NT2/D1 (cell line): ENCODE results near the gene RPTOR.

ENCODE experiments used
- SUZ12 ChIP-seq: IDR thresholded peaks from 2 replicates; pipeline ENCODE4 v1.6.1; 2011; ENCODE audit not compliant: insufficient read length, insufficient read depth; ENCODE audit errors: extremely low read depth
- YY1 ChIP-seq: IDR thresholded peaks from 2 replicates; pipeline ENCODE4 v1.6.1; 2011; ENCODE audit not compliant: insufficient read length, insufficient read depth
- ZNF274 ChIP-seq: IDR thresholded peaks from 2 replicates; pipeline ENCODE4 v1.6.1; 2011; ENCODE audit warnings: mild to moderate bottlenecking, low read depth, low read length

DNA sequence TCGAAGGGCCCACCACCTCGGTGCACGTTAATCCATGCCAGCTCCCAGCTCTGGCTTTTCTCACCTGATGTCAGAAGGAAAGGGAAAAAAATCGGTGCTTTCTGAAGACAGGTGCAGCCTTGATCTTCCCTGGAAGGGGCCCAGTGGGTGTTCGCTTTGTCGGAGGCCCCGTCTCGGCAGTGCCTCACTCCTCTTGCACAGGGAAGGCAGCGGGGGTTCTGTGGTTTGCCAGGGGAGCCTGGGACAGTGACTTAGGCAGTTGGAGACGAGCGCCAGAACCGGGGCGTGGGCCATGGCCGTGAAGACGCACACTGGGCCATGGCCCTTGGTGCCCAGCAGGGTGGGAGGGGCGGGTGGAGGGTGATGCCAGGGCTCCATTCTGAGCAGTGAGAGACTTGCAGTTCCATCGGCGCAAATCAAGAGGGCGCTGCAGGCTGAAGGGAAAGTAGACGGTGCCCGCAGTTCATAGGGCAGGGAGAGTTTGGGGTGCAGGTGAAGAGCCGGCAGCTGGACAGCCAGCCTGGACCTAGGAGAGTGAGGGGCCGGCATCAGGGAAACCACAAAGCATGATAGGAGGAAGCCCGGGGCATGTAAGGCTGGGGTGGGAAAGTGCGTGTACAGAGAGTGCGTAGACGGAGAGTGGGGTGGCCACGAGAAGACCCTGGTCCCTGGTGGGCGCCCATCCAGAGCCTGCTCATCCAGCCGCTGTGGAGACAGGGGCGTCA, 345.7 kb downstream of the RPTOR start:
- TF ChIP-seq YY1 = no peak
- TF ChIP-seq ZNF274 = no peak
- no peak for TF ChIP-seq SUZ12
